Transverse colon (tissue), 4 donors: ENCODE measurements around the gene CDADC1. TPM values are rescaled to one million over a fixed set of nuclear protein-coding genes. Genes with fewer than 3 reads are reported as not detected.

Source experiments
- DNase-seq: peaks from one replicate; pipeline ENCODE4 v3.0.0-alpha.2; 2019
- H3K27ac ChIP-seq, 4 donors: fragments of 200-600 bp; sonication (generic); 2 replicates each; pipeline ENCODE4 v1.5.1; 2016 to 2018; ENCODE audit warnings: inconsistent platforms in 4 of 4
- H3K27me3 ChIP-seq: fragments of 200-600 bp; sonication (generic); 2 replicates; pipeline ENCODE4 v1.5.1; 2017; ENCODE audit warnings: inconsistent platforms
- H3K36me3 ChIP-seq, 4 donors: fragments of 200-600 bp; sonication (generic); 2 replicates each; pipeline ENCODE4 v1.5.1; 2017 to 2019; ENCODE audit warnings: inconsistent platforms in 4 of 4
- H3K4me1 ChIP-seq, 4 donors: fragments of 200-600 bp; sonication (generic); 2 replicates each; pipeline ENCODE4 v1.5.1; 2017 to 2020; ENCODE audit warnings: inconsistent platforms in 4 of 4
- H3K4me3 ChIP-seq, 4 donors: fragments of 200-600 bp; sonication (generic); 1 replicate in 1 of 4; 2 replicates in 3 of 4; pipeline versions ENCODE4 v1.5.1 to v1.6.1; 2017 to 2019; ENCODE audit warnings: inconsistent platforms in 4 of 4
- H3K9me3 ChIP-seq, 2 donors: fragments of 200-600 bp; sonication (generic); 2 replicates each; pipeline ENCODE4 v1.5.1; 2017 to 2019; ENCODE audit warnings: inconsistent platforms in 2 of 2
- EP300 ChIP-seq: sonication (generic); formaldehyde crosslinking; IDR thresholded peaks from one replicate; pipeline ENCODE4 v1.6.1; 2017; ENCODE audit warnings: antibody characterized with exemption, low read depth
- POLR2A ChIP-seq: fragments of 450-650 bp; IDR thresholded peaks from one replicate; pipeline ENCODE4 v1.6.1; 2016; ENCODE audit warnings: antibody characterized with exemption, mild to moderate bottlenecking, moderate library complexity
- POLR2AphosphoS5 ChIP-seq, 3 donors: sonication (generic); formaldehyde crosslinking; IDR thresholded peaks; one replicate each; pipeline ENCODE4 v1.6.1; 2016; ENCODE audit warnings: antibody characterized with exemption in 3 of 3
- WGBS, 2 donors: methylation state at CpG; one replicate each; pipeline ENCODE4 v1.1.5; 2018; ENCODE audit warnings: low coverage in 1 of 2; 5-methylcytosine and 5-hydroxymethylcytosine counted together
- in situ Hi-C, 4 donors: fragments of 200-750 bp; cut with MboI; loops; one replicate each; pipeline versions ENCODE4 v1.15.0 to v1.15.1; 2017; ENCODE audit warnings: low sequenced_read_pairs in 3 of 4, low pct_ligation_motif_present in 1 of 4, low pct_unique_long_range_greater_than_20kb in 1 of 4
- intact Hi-C: fragments of 100-400 bp; cut with DNase I; formaldehyde crosslinking; loops from one replicate; pipeline ENCODE4 v1.15.1; 2023; ENCODE audit warnings: low total_unique reads
- total RNA-seq, 4 donors: library from RNA; depleted of rRNA; stranded (reverse); fragments of >200 nt; gene quantifications; one replicate each; pipeline ENCODE4 v1.1.0, GENCODE V29; 2016
- TF ChIP-seq, protein P1 (sequence below), 5 experiments: fragments of 200-600 bp in 3 of 5; fragments of 450-650 bp in 2 of 5; sonication (generic) in 3 of 5; IDR thresholded peaks; 1 replicate in 2 of 5; 2 replicates in 3 of 5; pipeline ENCODE4 v1.5.1; 2016 to 2017; ENCODE audit warnings: antibody characterized with exemption in 5 of 5, inconsistent platforms in 3 of 5, mild to moderate bottlenecking in 2 of 5, moderate library complexity in 1 of 5

CDADC1 gene
- total RNA-seq = 1 to 10 TPM in 3 of 4 donors, under 1 TPM in 1; 0.75 to 7.9 (median 3.9) TPM

GRCh38 chr13:49247643-49248621 is at the start of gene CDADC1:
Gene CDADC1, plus strand, starts transcription at chr13:49247925. Its CDS starts 113 bp downstream, at chr13:49248038.
- H3K36me3 ChIP-seq = no peaks in the 10 kb centered on the region
- no peaks in the 10 kb centered on the region for H3K27me3 ChIP-seq
- no peaks in the 10 kb centered on the region for H3K9me3 ChIP-seq
- H3K4me1 ChIP-seq = peaks cover 6 to 25% (median 16%) of the 10 kb centered on the region in 4 donors
- peak within 1 kb of the TSS; percentile 90 to 96 (median 93) for H3K27ac ChIP-seq
- H3K4me3 ChIP-seq = peak within 1 kb of the TSS; percentile 76 to 93 (median 81)
- DNase-seq = peak; percentile 98
- intact Hi-C loops (no loop called here), in situ Hi-C loops (no loop called here)
- WGBS, 2 donors = 0% methylated on average over 3 to 39 of the region's 56 CpGs
- TF ChIP-seq, protein P1, sequence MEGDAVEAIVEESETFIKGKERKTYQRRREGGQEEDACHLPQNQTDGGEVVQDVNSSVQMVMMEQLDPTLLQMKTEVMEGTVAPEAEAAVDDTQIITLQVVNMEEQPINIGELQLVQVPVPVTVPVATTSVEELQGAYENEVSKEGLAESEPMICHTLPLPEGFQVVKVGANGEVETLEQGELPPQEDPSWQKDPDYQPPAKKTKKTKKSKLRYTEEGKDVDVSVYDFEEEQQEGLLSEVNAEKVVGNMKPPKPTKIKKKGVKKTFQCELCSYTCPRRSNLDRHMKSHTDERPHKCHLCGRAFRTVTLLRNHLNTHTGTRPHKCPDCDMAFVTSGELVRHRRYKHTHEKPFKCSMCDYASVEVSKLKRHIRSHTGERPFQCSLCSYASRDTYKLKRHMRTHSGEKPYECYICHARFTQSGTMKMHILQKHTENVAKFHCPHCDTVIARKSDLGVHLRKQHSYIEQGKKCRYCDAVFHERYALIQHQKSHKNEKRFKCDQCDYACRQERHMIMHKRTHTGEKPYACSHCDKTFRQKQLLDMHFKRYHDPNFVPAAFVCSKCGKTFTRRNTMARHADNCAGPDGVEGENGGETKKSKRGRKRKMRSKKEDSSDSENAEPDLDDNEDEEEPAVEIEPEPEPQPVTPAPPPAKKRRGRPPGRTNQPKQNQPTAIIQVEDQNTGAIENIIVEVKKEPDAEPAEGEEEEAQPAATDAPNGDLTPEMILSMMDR (IDR thresholded peaks at IDR 0.05) = peak in 2 of 5 experiments; percentile 11 to 30
- TF ChIP-seq POLR2AphosphoS5 (IDR thresholded peaks at IDR 0.05) (peak; percentile 94 to 97 (median 95)), EP300 (no peak), POLR2A (peak; percentile 89)

DNA sequence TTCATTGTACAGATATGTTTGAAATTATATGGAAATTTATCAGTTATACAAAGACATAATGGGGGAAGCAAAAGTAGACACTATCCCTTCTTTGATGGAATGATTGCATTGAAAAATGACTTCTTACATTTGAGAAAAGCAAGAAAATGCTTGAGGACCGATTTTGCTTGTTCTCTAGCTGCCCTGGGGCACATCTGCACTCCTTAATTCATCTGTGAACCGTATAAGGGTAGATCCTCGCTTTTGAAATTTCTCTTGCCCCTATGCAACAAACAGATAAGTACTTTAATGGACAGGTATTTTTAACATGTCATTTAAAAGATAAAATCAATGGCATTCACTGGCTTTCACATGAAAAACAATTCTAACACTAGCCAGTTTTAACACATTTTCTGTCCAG is 41.1 kb upstream of the CDADC1 start:
- 95 to 98% methylated on average over 3 of the region's 3 CpGs for WGBS, 2 donors
- Histone ChIP-seq H3K27me3 (no peaks in the 10 kb centered on the region), H3K4me1 (no peaks in the 10 kb centered on the region), H3K36me3 (peaks cover 0 to 72% (median 25%) of the 10 kb centered on the region in 4 donors), H3K9me3 (no peaks in the 10 kb centered on the region), H3K27ac (no peak overlapping the region), H3K4me3 (no peak overlapping the region)
- TF ChIP-seq EP300 = no peak
- TF ChIP-seq, protein P1 (IDR thresholded peaks at IDR 0.05) = no peak
- no peak for TF ChIP-seq POLR2AphosphoS5 (IDR thresholded peaks at IDR 0.05)
- no peak for TF ChIP-seq POLR2A
- DNase-seq = no peak
- intact Hi-C loops = no loop called here
- in situ Hi-C loops = no loop called here

- Histone ChIP-seq H3K36me3 (peaks cover 0 to 54% (median 15%) of the 10 kb centered on the region in 4 donors), H3K4me1 (peaks cover 0 to under 1% (median 0%) of the 10 kb centered on the region in 4 donors), H3K4me3 (no peak overlapping the region), H3K9me3 (no peaks in the 10 kb centered on the region), H3K27ac (no peak overlapping the region), H3K27me3 (no peaks in the 10 kb centered on the region)
- 95 to 100% methylated on average over 4 of the region's 4 CpGs for WGBS, 2 donors
- intact Hi-C loops (no loop called here), in situ Hi-C loops (no loop called here)
- DNase-seq = no peak
- TF ChIP-seq POLR2A (no peak), EP300 (no peak), POLR2AphosphoS5 (IDR thresholded peaks at IDR 0.05) (no peak)
- TF ChIP-seq, protein P1 (IDR thresholded peaks at IDR 0.05) = no peak
These were observed 39.1 kb upstream of the CDADC1 start for GRCh38 chr13:49208619-49209018.

DNA sequence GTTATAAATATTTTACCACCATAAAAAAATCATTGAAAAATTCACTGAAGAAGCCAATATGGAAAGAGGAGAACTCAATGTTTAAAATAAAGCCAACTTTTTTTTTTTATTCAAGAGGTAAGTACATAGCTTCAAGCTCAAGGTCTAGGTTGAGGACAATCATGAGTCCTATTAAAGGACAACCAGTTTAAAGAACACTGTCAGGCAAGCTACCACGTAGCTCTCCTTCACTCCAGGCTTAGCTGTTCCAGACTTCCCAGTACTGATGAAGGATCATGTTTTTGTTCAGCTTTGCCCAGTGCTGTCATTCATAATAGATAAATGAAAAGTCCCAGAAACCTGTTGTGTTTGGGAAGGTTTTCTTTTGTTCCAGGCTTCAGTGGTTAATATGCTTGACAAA is 37.6 kb upstream of the CDADC1 start:
- 96 to 100% methylated on average over 1 of the region's 1 CpG for WGBS, 2 donors
- H3K27me3 ChIP-seq = no peaks in the 10 kb centered on the region
- in situ Hi-C loops = no loop called here
- no peaks in the 10 kb centered on the region for H3K9me3 ChIP-seq
- no peak overlapping the region for H3K4me3 ChIP-seq
- no peak overlapping the region for H3K27ac ChIP-seq
- no peak for TF ChIP-seq POLR2AphosphoS5 (IDR thresholded peaks at IDR 0.05)
- TF ChIP-seq POLR2A = no peak
- no peak for TF ChIP-seq EP300
- TF ChIP-seq, protein P1 (IDR thresholded peaks at IDR 0.05) = no peak
- no peak for DNase-seq
- intact Hi-C loops = no loop called here
- peaks cover 0 to 41% (median 9%) of the 10 kb centered on the region in 4 donors for H3K36me3 ChIP-seq
- peaks cover 0 to 15% (median 4%) of the 10 kb centered on the region in 4 donors for H3K4me1 ChIP-seq
